Transverse colon (tissue), 4 donors: ENCODE measurements around the gene RPL39L. TPM values are rescaled to one million over a fixed set of nuclear protein-coding genes. Genes with fewer than 3 reads are reported as not detected.
A peak's percentile ranks its signal among the peaks of the same experiment; 100 is the strongest.

Experiments
- DNase-seq: peaks from one replicate; pipeline ENCODE4 v3.0.0-alpha.2; 2019
- H3K27ac ChIP-seq, 4 donors: fragments of 200-600 bp; sonication (generic); 2 replicates each; pipeline ENCODE4 v1.5.1; 2016 to 2018; ENCODE audit warnings: inconsistent platforms in 4 of 4
- H3K27me3 ChIP-seq: fragments of 200-600 bp; sonication (generic); 2 replicates; pipeline ENCODE4 v1.5.1; 2017; ENCODE audit warnings: inconsistent platforms
- H3K36me3 ChIP-seq, 4 donors: fragments of 200-600 bp; sonication (generic); 2 replicates each; pipeline ENCODE4 v1.5.1; 2017 to 2019; ENCODE audit warnings: inconsistent platforms in 4 of 4
- H3K4me1 ChIP-seq, 4 donors: fragments of 200-600 bp; sonication (generic); 2 replicates each; pipeline ENCODE4 v1.5.1; 2017 to 2020; ENCODE audit warnings: inconsistent platforms in 4 of 4
- H3K4me3 ChIP-seq, 4 donors: fragments of 200-600 bp; sonication (generic); 1 replicate in 1 of 4; 2 replicates in 3 of 4; pipeline versions ENCODE4 v1.5.1 to v1.6.1; 2017 to 2019; ENCODE audit warnings: inconsistent platforms in 4 of 4
- H3K9me3 ChIP-seq, 2 donors: fragments of 200-600 bp; sonication (generic); 2 replicates each; pipeline ENCODE4 v1.5.1; 2017 to 2019; ENCODE audit warnings: inconsistent platforms in 2 of 2
- EP300 ChIP-seq: sonication (generic); formaldehyde crosslinking; IDR thresholded peaks from one replicate; pipeline ENCODE4 v1.6.1; 2017; ENCODE audit warnings: antibody characterized with exemption, low read depth
- POLR2A ChIP-seq: fragments of 450-650 bp; IDR thresholded peaks from one replicate; pipeline ENCODE4 v1.6.1; 2016; ENCODE audit warnings: antibody characterized with exemption, mild to moderate bottlenecking, moderate library complexity
- POLR2AphosphoS5 ChIP-seq, 3 donors: sonication (generic); formaldehyde crosslinking; IDR thresholded peaks; one replicate each; pipeline ENCODE4 v1.6.1; 2016; ENCODE audit warnings: antibody characterized with exemption in 3 of 3
- WGBS, 2 donors: methylation state at CpG; one replicate each; pipeline ENCODE4 v1.1.5; 2018; ENCODE audit warnings: low coverage in 1 of 2; 5-methylcytosine and 5-hydroxymethylcytosine counted together
- in situ Hi-C, 4 donors: fragments of 200-750 bp; cut with MboI; loops; one replicate each; pipeline versions ENCODE4 v1.15.0 to v1.15.1; 2017; ENCODE audit warnings: low sequenced_read_pairs in 3 of 4, low pct_ligation_motif_present in 1 of 4, low pct_unique_long_range_greater_than_20kb in 1 of 4
- intact Hi-C: fragments of 100-400 bp; cut with DNase I; formaldehyde crosslinking; loops from one replicate; pipeline ENCODE4 v1.15.1; 2023; ENCODE audit warnings: low total_unique reads
- total RNA-seq, 4 donors: library from RNA; depleted of rRNA; stranded (reverse); fragments of >200 nt; gene quantifications; one replicate each; pipeline ENCODE4 v1.1.0, GENCODE V29; 2016
- TF ChIP-seq, protein P1 (sequence below), 5 experiments: fragments of 200-600 bp in 3 of 5; fragments of 450-650 bp in 2 of 5; sonication (generic) in 3 of 5; IDR thresholded peaks; 1 replicate in 2 of 5; 2 replicates in 3 of 5; pipeline ENCODE4 v1.5.1; 2016 to 2017; ENCODE audit warnings: antibody characterized with exemption in 5 of 5, inconsistent platforms in 3 of 5, mild to moderate bottlenecking in 2 of 5, moderate library complexity in 1 of 5

RPL39L gene
- total RNA-seq, 4 donors from 2014 or later: 2.2 to 5.6 (median 2.4) TPM; not detected in 1

GRCh38 chr3:187185759-187186158, 46.5 kb upstream of the RPL39L start:
- H3K4me1 ChIP-seq: peaks cover 0 to 23% (median 6%) of the 10 kb centered on the region in 4 donors
- TF ChIP-seq POLR2A (no peak), POLR2AphosphoS5 (IDR thresholded peaks at IDR 0.05) (no peak), EP300 (no peak)
- TF ChIP-seq, protein P1, sequence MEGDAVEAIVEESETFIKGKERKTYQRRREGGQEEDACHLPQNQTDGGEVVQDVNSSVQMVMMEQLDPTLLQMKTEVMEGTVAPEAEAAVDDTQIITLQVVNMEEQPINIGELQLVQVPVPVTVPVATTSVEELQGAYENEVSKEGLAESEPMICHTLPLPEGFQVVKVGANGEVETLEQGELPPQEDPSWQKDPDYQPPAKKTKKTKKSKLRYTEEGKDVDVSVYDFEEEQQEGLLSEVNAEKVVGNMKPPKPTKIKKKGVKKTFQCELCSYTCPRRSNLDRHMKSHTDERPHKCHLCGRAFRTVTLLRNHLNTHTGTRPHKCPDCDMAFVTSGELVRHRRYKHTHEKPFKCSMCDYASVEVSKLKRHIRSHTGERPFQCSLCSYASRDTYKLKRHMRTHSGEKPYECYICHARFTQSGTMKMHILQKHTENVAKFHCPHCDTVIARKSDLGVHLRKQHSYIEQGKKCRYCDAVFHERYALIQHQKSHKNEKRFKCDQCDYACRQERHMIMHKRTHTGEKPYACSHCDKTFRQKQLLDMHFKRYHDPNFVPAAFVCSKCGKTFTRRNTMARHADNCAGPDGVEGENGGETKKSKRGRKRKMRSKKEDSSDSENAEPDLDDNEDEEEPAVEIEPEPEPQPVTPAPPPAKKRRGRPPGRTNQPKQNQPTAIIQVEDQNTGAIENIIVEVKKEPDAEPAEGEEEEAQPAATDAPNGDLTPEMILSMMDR (IDR thresholded peaks at IDR 0.05): no peak
- intact Hi-C loops: no loop called here
- 82 to 93% methylated on average over 3 to 4 of the region's 4 CpGs for WGBS, 2 donors
- DNase-seq: no peak
- no peak overlapping the region for H3K4me3 ChIP-seq
- in situ Hi-C loops: no loop called here
- peaks cover 4% of the 10 kb centered on the region for H3K27me3 ChIP-seq
- no peaks in the 10 kb centered on the region for H3K36me3 ChIP-seq
- no peaks in the 10 kb centered on the region for H3K9me3 ChIP-seq
- peak overlapping the region; percentile 72 to 88 (median 80) for H3K27ac ChIP-seq

DNA sequence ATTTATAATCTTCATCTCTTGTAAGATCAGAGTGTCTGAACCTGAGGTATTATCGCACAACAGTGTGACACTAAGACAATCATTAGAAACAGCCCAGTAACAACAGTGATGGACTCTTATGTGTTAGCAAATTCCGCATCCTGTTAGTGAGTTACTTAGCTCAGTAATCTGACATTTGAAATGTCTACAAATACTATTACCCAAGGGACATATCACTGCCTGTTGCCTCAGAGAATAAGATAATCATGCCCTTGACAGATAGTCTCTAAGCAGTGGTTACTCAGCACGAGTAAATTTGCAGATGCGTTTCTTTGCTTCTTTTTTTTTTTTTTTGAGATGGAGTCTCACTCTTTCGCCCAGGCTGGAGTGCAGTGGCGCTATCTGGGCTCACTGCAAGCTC, 44.6 kb upstream of the RPL39L start:
- Histone ChIP-seq H3K4me3 (no peak overlapping the region), H3K9me3 (no peaks in the 10 kb centered on the region), H3K27ac (no peak overlapping the region), H3K27me3 (no peaks in the 10 kb centered on the region), H3K36me3 (no peaks in the 10 kb centered on the region), H3K4me1 (peaks cover 0 to 14% (median 4%) of the 10 kb centered on the region in 4 donors)
- DNase-seq: no peak
- TF ChIP-seq EP300: no peak
- TF ChIP-seq POLR2A: no peak
- TF ChIP-seq POLR2AphosphoS5 (IDR thresholded peaks at IDR 0.05): no peak
- TF ChIP-seq, protein P1 (IDR thresholded peaks at IDR 0.05): no peak
- 91 to 92% methylated on average over 6 of the region's 6 CpGs for WGBS, 2 donors
- in situ Hi-C loops: no loop called here
- intact Hi-C loops: no loop called here

DNA sequence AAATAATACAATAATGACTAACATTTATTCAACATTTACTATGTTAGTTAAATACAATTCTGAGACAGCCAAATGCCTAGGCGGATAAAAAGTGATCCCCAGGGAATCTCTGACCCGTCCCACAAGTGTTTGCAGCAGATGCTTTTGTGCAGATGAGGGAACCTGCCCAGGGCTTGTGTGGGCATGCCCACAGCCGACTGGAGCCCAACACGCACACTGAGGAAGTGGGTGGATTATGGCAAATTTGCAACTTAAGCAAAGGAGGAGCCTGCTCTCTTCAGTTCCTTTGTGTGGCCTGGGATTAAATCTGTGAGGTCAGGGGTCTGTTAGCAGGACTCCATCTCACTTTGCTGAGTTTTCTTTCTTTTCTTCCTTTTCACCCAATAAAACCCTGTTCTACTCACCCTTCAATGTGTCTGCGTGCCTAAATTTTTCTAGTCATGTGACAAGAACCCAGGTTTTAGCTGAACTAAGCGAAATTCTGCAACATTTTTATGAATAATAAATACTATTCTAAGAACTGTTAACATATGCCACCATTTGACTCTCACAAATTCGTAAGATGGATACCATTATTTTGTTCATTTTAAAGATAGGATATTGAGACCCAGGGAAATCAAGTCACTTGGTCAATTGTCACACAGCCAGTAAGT, 44.0 kb upstream of the RPL39L start:
- 67 to 74% methylated on average over 4 to 7 of the region's 7 CpGs for WGBS, 2 donors
- in situ Hi-C loops: no loop called here
- no peak for TF ChIP-seq POLR2AphosphoS5 (IDR thresholded peaks at IDR 0.05)
- no peak for TF ChIP-seq EP300
- TF ChIP-seq, protein P1 (IDR thresholded peaks at IDR 0.05): no peak
- no peak for DNase-seq
- Histone ChIP-seq H3K36me3 (no peaks in the 10 kb centered on the region), H3K9me3 (no peaks in the 10 kb centered on the region), H3K4me3 (no peak overlapping the region), H3K27me3 (no peaks in the 10 kb centered on the region), H3K27ac (no peak overlapping the region), H3K4me1 (peaks cover 0 to 10% (median 4%) of the 10 kb centered on the region in 4 donors)
- intact Hi-C loops: no loop called here

DNA sequence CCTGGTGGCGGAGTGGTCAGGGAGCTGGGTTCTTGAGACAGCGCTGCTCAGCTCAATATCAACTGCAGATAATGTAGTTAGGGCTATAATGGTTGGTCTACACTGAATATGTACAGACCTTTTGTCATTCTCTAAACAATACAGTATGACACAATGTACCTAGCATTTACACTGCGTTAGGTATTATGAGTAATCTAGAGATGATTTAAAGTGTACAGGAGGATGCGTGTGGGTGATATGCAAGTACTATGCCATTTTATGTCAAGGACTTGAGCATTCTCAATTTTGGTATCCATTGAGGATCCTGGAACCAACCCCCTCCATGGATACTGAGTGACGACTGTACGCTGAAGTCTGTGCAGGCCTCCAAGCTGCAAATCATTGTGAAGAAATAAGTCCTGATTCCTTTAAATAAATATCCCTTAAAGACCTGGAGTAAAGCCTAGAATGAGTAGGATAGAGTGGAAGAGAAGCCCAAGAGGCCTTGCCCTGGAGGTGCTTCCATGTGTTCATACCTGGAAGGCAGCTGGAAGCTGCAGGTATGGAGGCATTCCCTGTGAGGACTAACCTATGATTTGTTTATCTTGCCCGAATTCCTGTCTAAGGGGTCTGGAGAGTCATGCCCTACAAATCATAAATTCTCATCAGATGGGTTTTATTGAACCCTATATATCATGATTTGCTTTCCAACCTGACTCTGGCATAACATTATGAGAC, 42.3 kb upstream of the RPL39L start:
- Histone ChIP-seq H3K27me3 (no peaks in the 10 kb centered on the region), H3K27ac (no peak overlapping the region), H3K36me3 (no peaks in the 10 kb centered on the region), H3K9me3 (no peaks in the 10 kb centered on the region), H3K4me1 (peaks cover 0 to 4% (median 0%) of the 10 kb centered on the region in 4 donors), H3K4me3 (no peak overlapping the region)
- no peak for DNase-seq
- intact Hi-C loops (no loop called here), in situ Hi-C loops (no loop called here)
- 87 to 92% methylated on average over 7 of the region's 7 CpGs for WGBS, 2 donors
- TF ChIP-seq, protein P1 (IDR thresholded peaks at IDR 0.05): no peak
- TF ChIP-seq POLR2AphosphoS5 (IDR thresholded peaks at IDR 0.05): no peak
- TF ChIP-seq POLR2A: no peak
